ENCODE results near the gene USP5. TPM values are rescaled to one million over a fixed set of nuclear protein-coding genes. Genes with fewer than 3 reads are reported as not detected.
A peak's percentile ranks its signal among the peaks of the same experiment; 100 is the strongest.

USP5 gene
- polyA plus RNA-seq, 3 donors = 28.0 to 32.4 (median 29.9) TPM

GRCh38 chr12:6883252-6883651 lies 31.3 kb downstream of the USP5 start:
- intact Hi-C loops (cut with micrococcal nuclease) = no loop called here
- no peak overlapping the region for H3K9ac ChIP-seq (ENCODE audit: insufficient read depth, low read length, poor library complexity, severe bottlenecking)
- H3K27ac Mint-ChIP-seq = no peak overlapping the region
- peaks cover 24% of the 10 kb centered on the region for H3K4me1 Mint-ChIP-seq
- TF ChIP-seq CTCF (IDR thresholded peaks at IDR 0.05) = no peak
- no peaks in the 10 kb centered on the region for H3K9me3 Mint-ChIP-seq
- no peaks in the 10 kb centered on the region for H3K27me3 ChIP-seq (ENCODE audit: control insufficient read depth in 2 of 2, insufficient read depth in 2 of 2, low read length in 2 of 2)
- no peak overlapping the region for H3K4me3 Mint-ChIP-seq
- H3K27ac ChIP-seq (ENCODE audit: low read depth in 1 of 2, low read length in 2 of 2) = no peak overlapping the region
- H3K27me3 Mint-ChIP-seq (ENCODE audit: low read depth in 3 of 3) = peaks cover 0 to 1% (median 0%) of the 10 kb centered on the region in 3 donors
- H3K4me1 ChIP-seq (ENCODE audit: control insufficient read depth in 1 of 2, insufficient read depth in 2 of 2, low read length in 2 of 2) = peaks cover 27 to 31% of the 10 kb centered on the region in 2 donors
- H3K79me2 ChIP-seq (ENCODE audit: insufficient read depth, low read length) = peaks cover 2% of the 10 kb centered on the region
- H3K4me3 ChIP-seq (replicated peaks in 1 of 3; ENCODE audit: low read depth in 2 of 3, low read length in 3 of 3) = no peak overlapping the region
- peaks cover 13 to 33% of the 10 kb centered on the region in 2 donors for H3K36me3 ChIP-seq (replicated peaks in 1 of 2; ENCODE audit: control insufficient read depth in 1 of 2, insufficient read depth in 2 of 2, low read length in 2 of 2)
- 98% methylated on average over 4 of the region's 5 CpGs for WGBS (ENCODE audit: insufficient coverage)
- H4K20me1 ChIP-seq (ENCODE audit: insufficient read depth, low read length) = no peaks in the 10 kb centered on the region
- H3K9me3 ChIP-seq (replicated peaks in 1 of 2; ENCODE audit: control insufficient read depth in 1 of 2, insufficient read depth in 1 of 2, low read length in 2 of 2) = no peaks in the 10 kb centered on the region
- no peak overlapping the region for H3K4me2 ChIP-seq (replicated peaks; ENCODE audit: extremely low read depth, low read length, poor library complexity, severe bottlenecking)
- no peak for DNase-seq
- H3K36me3 Mint-ChIP-seq = peaks cover 28 to 31% of the 10 kb centered on the region in 2 donors
- H2AFZ ChIP-seq (ENCODE audit: insufficient read depth, low read depth, low read length, poor library complexity, severe bottlenecking) = no peak overlapping the region

DNA sequence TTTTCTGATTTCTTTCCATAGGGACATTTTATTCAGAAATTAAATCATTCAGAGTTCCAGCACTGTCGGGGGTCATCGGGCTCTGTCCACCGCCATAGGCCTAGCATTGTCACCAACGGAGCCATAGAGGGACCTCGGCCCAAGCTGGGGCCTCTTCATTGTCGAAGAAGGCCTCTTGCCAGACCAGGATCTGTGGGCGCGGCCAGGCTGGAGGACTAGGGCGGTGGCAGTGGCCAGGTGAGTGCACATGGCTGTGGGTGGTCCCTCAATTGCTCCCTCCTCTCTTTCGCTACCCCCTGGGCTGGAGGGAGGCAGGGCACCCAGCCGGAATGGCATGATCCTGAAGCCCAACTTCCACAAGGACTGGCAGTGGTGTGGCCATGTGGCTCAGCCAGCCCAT lies 31.7 kb downstream of the USP5 start:
- intact Hi-C loops (cut with micrococcal nuclease) = no loop called here

More for the DNA sequence above, 31.7 kb downstream of the USP5 start:
- no peak overlapping the region for H3K9ac ChIP-seq (ENCODE audit: insufficient read depth, low read length, poor library complexity, severe bottlenecking)
- H3K4me1 ChIP-seq (ENCODE audit: control insufficient read depth in 1 of 2, insufficient read depth in 2 of 2, low read length in 2 of 2) = peaks cover 28 to 33% of the 10 kb centered on the region in 2 donors
- DNase-seq = no peak
- H2AFZ ChIP-seq (ENCODE audit: insufficient read depth, low read depth, low read length, poor library complexity, severe bottlenecking) = no peak overlapping the region
- Mint-ChIP-seq H3K4me1 (peaks cover 28% of the 10 kb centered on the region), H3K27me3 (ENCODE audit: low read depth in 3 of 3) (peaks cover 0 to 1% (median 0%) of the 10 kb centered on the region in 3 donors), H3K36me3 (peaks cover 28 to 31% of the 10 kb centered on the region in 2 donors), H3K4me3 (no peak overlapping the region), H3K27ac (peak overlapping the region in 2 of 7 donors; percentile 54 to 70), H3K9me3 (no peaks in the 10 kb centered on the region)
- no peak for TF ChIP-seq CTCF (IDR thresholded peaks at IDR 0.05)
- over 99% methylated on average over 11 of the region's 11 CpGs for WGBS (ENCODE audit: insufficient coverage)
- H3K79me2 ChIP-seq (ENCODE audit: insufficient read depth, low read length) = peaks cover 4% of the 10 kb centered on the region
- H3K9me3 ChIP-seq (replicated peaks in 1 of 2; ENCODE audit: control insufficient read depth in 1 of 2, insufficient read depth in 1 of 2, low read length in 2 of 2) = no peaks in the 10 kb centered on the region
- H3K36me3 ChIP-seq (replicated peaks in 1 of 2; ENCODE audit: control insufficient read depth in 1 of 2, insufficient read depth in 2 of 2, low read length in 2 of 2) = peaks cover 13 to 33% of the 10 kb centered on the region in 2 donors
- no peaks in the 10 kb centered on the region for H3K27me3 ChIP-seq (ENCODE audit: control insufficient read depth in 2 of 2, insufficient read depth in 2 of 2, low read length in 2 of 2)
- H4K20me1 ChIP-seq (ENCODE audit: insufficient read depth, low read length) = no peaks in the 10 kb centered on the region
- no peak overlapping the region for H3K4me3 ChIP-seq (replicated peaks in 1 of 3; ENCODE audit: low read depth in 2 of 3, low read length in 3 of 3)
- no peak overlapping the region for H3K4me2 ChIP-seq (replicated peaks; ENCODE audit: extremely low read depth, low read length, poor library complexity, severe bottlenecking)
- H3K27ac ChIP-seq (ENCODE audit: low read depth in 1 of 2, low read length in 2 of 2) = no peak overlapping the region

All from CD14-positive monocyte (primary cell).